SIG-M5 treated with dmso at 0.1 percent for 504 hours (cell line): ENCODE data around the gene DNAJC18.
A peak's percentile ranks its signal among the peaks of the same experiment; 100 is the strongest.

Experiments used
- DNase-seq: peaks from one replicate; lab custom pipeline; 2025; ENCODE audit not compliant: unreplicated experiment; lab: John Stamatoyannopoulos, UW

DNAJC18 gene

DNA sequence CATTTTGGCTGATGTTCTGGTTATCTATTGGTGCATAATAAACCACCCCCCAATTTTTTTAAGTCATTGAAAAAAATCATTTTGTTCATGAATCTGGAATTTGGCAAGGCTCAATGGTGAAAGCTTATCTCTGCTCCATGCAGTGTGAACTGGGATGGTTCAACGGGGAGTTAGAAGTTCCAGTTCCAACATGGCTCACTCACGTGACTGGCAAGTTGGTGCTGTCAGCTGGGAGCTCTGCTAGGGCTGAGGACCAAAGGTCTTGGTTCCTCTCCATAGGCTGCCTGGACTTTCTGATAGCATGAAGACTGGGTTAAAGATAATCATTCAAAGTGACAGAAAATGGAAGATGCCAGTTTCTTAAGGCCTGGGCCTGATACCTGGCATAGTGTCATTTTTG is 32.4 kb downstream of the DNAJC18 start:
- no peak for DNase-seq

DNA sequence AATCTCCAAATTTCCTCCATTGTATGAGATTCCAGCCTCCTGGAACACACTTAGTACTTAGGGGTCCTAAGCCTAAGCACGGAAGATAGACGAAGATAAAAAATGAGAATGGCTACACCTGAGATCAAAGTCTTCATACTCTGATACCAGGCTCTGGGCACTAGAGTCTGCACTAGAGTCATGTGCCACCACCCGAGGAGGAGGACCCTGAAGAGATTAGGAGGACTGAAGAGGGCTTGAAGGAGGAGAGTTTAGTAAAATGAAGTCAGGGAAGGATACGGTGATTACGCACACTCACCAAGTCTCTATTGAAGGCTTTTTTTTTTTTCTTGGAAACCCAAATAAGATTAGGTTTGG is 34.9 kb downstream of the DNAJC18 start:
- DNase-seq: no peak

DNA sequence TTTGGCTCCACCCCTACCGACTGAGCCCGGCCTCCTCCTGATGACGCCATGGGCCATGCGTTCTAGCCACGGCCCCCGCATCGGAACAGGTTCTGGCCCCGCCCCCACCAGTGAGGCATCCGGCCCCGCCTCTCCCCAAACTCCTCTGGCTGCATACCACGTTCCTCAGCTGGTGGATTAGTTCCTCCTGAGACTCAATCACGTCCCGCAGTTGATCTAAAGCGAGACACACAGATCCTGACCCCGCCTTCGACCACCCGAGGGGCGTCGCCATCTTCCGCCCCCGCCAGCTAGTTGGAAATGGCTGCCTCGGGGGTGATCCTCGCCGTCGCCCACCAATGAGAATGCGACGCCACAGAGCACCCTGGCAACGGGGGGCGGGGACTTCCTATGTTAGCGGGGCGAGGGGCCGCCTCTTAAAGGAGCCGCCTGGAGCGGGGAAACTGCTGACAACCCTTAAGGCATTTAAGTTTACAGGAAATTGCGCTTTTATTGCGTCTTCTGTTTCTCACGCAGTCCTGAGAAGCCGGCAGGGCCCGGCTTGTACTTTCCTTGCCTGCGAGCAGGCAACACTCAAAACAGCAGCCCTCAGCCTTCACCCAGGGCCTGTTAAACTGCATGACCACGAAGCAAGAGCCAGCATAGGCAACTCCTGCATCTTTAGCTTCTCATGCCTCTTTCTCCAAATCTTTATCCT is 35.4 kb downstream of the DNAJC18 start, which contains the start of gene SPATA24:
Gene SPATA24, minus strand, starts transcription at position 303 of the 697 bp plus-strand sequence. Its CDS starts 29 bp downstream, at position 274.
- peak; percentile 99 for DNase-seq

GRCh38 chr5:139403418-139403786 is 35.9 kb downstream of the DNAJC18 start:
- no peak for DNase-seq

DNA sequence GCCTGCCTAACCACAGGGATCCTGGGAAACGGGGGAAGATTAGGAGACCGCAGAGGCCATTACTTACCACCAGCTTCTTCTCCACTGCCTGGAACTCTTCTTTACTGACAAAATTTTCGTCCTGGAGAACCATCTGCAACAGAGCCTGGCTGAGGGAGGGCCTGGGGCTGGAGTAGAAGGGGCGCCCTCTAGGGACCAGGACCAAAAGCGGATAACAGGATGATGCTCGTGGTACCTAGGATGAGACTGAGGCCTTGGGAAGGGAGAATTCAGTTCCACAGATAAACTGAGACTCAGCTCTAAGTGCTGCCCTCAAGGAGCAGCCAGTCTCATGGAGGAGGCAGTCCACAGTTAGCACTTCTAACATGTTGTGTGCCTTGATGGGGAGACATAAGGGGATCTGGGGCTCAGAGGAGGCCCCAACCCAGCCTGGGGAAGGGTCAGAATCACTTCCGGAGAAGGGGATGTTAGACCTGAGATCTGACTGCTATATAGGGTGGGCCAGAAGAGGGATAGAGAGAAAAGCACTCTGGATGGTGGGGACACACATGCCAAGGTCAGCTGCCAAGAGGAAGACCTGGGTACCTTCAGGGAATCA is 36.7 kb downstream of the DNAJC18 start:
- DNase-seq: peak; percentile 35

DNA sequence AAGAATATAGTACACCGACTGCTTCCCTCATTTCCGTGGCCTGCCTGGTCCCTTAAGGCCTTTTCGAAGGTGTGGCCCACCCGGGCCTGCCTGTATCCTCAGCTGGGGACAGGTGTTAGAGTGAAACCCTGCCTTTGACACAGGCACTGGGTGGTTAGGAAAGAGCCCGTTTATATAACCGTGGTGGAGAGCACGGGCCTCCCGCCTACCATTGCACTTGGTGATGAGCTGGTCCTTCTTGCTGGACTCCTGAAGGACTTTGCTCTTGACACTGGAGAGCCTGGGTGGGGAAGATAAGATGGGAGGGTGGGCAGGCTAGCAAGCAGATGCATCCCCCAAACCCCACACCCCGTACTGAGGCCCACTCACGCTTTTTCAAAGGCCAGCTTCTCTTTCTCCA is 37.8 kb downstream of the DNAJC18 start:
- DNase-seq: no peak

DNA sequence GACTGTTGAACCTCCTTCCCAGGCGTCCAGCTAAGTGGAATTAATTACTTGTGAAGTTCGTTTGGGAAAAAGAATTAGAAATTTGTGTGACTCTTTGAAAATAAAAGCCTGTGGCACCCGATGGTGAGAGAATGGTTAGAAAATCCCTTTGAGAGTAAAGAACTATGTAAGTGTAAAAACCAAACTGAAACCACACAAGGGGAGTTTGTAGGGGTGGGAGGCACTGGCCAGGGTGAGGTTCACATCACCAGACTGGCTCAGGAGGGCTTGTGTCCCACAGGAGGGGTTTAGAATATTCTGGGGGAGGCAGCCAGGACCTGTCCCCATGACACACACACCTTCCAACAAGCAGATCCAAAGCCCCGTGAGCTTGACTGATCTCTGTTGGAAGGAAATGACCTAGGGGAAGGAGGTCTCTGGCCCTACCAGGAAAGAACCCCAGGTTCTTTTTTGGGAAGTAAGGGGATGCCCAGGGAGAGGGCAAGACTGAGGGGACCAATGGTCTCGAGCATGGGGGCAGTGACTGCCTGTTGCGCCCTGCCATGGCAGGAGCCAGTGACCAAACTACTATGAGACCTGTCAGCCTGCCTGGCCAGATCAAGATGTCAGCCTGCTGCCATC is 39.7 kb downstream of the DNAJC18 start:
- DNase-seq: no peak

- DNase-seq: no peak
These were observed 41.4 kb downstream of the DNAJC18 start for GRCh38 chr5:139397921-139398320.

DNA sequence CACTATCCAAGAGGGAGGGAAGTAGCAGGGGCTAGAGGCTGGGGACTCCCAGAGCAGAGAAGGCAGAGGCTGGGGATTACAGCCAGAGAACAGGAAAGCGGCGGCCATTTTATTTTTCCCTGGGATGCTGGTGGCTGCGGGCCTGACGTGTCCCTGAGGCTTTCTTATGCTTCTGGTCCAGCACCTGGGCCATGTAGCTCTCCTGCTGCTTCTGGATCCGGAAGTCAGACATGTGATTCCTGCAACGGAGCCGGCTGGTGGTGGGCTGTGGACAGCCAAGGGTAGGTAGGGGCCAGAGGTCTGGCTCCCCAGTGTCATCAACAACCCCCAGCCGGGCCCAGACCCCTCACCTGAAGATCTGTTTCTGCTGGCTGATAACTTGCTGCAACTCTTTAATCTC is 42.6 kb downstream of the DNAJC18 start:
- DNase-seq: no peak

GRCh38 chr5:139395844-139396640 is 43.3 kb downstream of the DNAJC18 start:
- DNase-seq: no peak

- no peak for DNase-seq
These were observed 44.4 kb downstream of the DNAJC18 start, which contains the start of gene PROB1 for GRCh38 chr5:139394654-139395566. Gene PROB1, minus strand, starts transcription at chr5:139395104. Its CDS starts 23 bp downstream, at chr5:139395081.

DNA sequence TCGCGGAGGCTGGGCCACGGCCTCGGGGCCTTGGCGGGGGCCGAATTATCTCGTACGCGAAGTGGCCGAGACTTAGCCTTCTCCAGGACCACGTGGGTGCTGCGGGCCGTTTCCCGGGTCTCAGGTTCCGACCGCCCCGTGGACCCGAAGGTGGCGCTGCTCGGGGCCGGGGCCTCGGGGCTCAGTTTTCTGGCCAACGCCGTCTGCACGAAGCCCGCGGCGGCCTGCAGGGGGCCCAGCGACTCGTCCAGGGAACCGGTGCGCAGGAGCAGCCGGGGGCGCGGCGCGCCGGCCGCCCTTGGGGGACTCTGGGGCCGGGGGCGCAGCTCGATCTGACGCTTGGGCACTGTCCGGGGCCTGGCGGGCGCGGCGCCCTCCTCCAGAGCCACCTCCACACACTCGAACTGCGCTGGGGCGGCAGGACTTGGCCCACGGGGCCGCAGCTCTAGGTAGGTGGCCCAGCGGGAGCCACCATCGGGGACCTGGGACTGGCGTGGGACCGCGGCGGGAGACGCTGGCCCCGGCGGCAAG is 45.1 kb downstream of the DNAJC18 start:
- DNase-seq: no peak

- DNase-seq: no peak
These were observed 45.7 kb downstream of the DNAJC18 start for GRCh38 chr5:139393497-139394122.

DNA sequence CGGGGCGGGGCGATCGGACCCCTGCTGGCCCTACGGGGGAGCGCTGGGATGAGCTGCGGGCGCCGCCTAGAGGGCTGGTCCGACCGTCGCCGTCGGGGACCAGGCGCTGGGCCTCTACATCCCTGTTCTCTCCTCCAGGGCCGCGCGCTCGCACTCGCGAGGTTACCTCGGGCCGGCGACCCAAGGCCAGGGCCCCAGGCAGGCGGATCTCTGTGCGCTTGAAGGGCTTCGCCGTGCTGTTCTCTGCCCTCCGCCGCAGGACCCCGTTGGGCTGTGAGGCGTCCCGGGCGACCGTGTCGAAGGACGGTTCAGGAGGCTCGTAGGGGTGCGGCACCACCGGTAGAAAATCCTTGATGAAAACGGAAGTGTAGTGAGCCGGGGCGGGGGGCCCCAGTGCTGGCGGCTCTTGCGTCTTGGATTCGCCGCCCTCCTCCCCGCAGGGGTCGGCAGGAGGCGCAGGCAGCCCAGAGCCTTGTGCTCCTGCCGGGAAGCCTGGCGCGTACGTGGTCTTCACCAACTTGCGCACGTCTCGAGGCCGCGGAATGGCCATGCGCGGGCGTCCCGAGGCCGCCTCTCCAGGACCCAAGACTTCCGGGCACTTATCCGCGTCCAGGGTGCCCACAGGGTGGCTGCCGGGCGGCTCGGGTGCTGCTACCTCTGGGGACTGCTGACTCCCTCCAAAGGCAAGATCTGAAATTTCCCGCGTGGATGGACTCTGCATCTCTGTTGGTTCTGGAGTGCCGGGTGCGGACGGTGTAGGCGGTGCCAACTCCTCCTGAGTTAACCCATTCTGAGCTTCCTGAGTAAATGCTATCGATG is 46.4 kb downstream of the DNAJC18 start:
- DNase-seq: peak; percentile 68

DNA sequence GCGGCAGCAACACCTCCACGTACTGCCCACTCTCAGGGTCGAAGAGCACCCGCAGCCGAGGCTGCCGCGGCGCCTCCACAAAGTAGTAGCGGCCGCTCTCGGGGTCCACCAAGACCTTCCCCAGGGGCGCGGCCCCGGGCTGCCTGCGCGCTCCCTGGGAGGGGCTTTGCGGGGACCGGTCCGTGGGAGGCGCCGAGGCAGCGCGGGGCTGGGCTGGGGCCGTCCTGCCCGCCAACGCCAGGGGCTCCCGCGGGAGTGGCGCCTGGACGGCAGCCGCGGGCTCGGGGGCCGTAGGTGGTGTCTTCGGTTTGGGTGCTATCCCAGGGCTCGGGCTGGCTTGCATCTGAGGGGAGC is 47.0 kb downstream of the DNAJC18 start:
- DNase-seq: no peak

DNA sequence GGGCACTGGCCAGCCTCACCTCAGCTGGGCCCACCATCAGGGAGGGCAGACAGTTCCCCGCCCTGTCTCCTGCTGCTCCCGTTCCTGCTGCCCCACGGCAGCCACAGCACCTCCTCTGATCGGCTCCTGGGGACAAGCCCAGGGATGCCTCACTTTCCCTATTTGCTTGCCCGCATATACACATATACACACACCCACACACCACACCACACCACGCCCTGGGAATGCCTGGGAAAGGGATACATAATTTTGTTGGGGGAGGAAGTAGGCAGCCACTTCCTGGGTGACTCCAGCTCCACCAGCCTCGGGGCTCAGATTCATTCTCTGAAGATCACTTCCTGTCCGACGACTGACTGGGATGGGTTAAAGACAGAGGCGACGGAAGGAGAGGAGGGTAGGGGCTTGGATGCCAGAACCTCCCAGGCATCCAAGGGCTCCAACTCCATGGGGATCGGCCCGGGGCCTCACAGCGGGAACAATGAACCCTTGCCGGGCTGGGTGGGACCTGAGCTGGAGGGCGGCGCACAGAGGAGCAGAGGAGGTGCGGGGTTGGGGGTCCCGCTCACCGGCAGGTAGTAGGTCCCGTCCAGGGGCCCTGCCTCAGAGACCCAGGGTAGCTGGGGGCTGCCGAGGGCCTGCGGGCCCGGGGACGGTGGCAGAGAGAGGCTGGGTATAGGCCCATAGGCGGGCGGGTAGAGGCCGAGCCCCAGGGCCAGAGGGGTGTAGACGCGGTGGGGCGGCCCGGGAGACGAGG is 47.6 kb downstream of the DNAJC18 start:
- DNase-seq: no peak

DNA sequence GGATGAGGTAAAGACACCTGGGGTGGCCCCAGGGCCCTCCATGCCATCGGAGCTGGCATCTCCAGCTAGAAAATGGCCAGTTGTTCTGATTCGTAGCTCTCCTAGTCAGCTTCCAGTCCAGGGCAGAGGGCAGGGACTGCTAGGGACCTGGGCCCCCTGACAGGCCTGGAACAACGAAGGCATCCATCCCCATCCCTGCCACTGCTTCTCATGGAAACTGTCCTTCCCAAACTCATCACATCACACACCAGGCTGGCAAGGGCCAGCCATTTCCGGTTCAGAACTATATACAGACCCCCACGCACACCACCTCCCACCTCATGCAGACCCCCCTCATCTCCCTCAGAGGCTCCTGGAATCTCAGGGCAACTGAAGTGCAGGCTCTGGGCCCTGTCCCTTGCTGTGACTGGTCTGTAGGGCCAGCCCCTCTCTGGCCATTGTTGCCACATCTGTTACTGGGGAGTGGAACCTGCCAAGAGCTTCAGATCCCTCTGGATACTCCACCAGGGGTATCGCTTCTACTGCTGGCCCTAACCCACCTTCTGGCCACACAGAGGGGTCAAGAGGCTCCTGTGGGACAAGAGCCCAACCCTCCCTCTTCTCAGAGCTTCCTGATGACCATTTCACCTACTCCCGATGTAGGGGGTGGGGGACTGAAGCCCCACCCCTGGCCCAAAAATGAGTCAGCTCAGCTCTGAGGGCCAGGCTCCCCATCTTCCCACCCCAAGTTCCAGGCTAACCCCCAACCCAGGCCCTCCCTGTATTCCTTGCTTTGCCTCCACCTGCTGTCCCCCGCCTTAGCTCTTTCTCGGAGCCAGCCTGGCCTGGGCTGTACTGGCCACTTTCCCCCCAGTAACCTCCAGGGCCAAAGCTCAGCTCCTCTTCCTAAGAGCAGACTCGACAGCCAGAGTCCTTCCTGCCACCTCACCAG is 48.4 kb downstream of the DNAJC18 start:
- DNase-seq: no peak
